Measurements from ENCODE around the gene MTMR2. TPM values are rescaled to one million over a fixed set of nuclear protein-coding genes. Genes with fewer than 3 reads are reported as not detected.
"Not testable (repeated sequence)": the region's sequence is repeated elsewhere in the genome, so short reads cannot be mapped to it uniquely, and the experiment has no call there.

Gene MTMR2
- total RNA-seq, 1 donor from 2014 or later, result 14.7 TPM

DNA sequence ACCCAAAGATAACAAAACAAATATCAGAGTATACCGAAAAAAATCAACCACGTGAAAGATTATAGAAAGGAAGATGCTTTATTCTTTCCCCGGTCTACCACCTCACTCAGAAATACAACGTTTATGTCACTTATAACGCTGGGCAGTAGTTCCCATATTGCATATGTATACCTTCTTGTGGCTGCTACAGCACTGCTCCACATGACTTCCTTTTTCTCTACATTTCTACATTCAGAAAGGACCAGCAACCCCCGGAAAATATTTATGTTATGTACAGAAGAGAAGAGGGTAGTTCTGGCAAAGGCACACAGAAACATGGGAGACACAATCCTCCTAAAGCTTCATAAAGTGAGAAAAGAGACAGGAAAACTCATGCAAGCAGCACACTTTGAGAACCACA is 56.8 kb downstream of the MTMR2 start:
- Histone ChIP-seq H3K9me3 (no peaks in the 10 kb centered on the region), H3K4me3 (no peak overlapping the region), H3K4me1 (no peaks in the 10 kb centered on the region), H3K27ac (no peak overlapping the region), H3K27me3 (no peaks in the 10 kb centered on the region), H3K36me3 (peaks cover 0 to 7% of the 10 kb centered on the region in 2 donors)
- intact Hi-C loops (cut with DNase I), result no loop called here
- TF ChIP-seq, protein P1, sequence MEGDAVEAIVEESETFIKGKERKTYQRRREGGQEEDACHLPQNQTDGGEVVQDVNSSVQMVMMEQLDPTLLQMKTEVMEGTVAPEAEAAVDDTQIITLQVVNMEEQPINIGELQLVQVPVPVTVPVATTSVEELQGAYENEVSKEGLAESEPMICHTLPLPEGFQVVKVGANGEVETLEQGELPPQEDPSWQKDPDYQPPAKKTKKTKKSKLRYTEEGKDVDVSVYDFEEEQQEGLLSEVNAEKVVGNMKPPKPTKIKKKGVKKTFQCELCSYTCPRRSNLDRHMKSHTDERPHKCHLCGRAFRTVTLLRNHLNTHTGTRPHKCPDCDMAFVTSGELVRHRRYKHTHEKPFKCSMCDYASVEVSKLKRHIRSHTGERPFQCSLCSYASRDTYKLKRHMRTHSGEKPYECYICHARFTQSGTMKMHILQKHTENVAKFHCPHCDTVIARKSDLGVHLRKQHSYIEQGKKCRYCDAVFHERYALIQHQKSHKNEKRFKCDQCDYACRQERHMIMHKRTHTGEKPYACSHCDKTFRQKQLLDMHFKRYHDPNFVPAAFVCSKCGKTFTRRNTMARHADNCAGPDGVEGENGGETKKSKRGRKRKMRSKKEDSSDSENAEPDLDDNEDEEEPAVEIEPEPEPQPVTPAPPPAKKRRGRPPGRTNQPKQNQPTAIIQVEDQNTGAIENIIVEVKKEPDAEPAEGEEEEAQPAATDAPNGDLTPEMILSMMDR (IDR thresholded peaks at IDR 0.05), result no peak
- no peak for DNase-seq (ENCODE audit: low spot score in 2 of 2)

DNA sequence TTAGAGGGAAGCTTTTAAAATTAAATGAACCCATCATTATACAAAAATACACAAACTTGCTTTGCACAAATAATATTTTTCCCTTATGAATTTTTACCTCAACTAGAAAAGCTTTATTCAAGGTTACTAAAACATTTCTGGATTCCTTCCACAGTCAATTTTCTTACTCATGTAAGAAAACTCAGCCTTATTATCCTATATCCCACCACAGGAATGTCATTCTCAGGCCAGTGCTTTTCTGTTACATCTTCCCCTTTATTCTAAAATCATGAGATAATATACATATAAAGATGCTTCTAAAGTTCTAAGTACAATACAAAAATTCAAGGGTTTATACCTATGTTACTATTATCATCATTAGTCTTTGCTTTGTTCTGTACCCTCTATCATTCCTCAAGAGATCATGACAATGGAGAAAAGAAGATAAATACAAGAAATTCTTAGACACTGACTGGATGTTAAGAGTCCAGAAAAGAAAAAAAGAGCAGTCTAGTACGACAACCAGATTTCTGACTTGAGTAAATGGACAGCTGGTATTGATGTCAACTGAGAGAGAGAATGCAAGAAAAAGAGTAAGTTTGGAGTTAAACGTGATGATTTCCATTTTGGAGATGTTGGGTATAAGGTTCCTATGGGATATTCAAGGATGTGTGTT is 60.3 kb downstream of the MTMR2 start:
- TF ChIP-seq, protein P1 (IDR thresholded peaks at IDR 0.05), result no peak
- intact Hi-C loops (cut with DNase I), result no loop called here
- H3K36me3 ChIP-seq, result peaks cover 8 to 26% of the 10 kb centered on the region in 2 donors
- no peak overlapping the region for H3K27ac ChIP-seq
- no peaks in the 10 kb centered on the region for H3K27me3 ChIP-seq
- no peak overlapping the region for H3K4me3 ChIP-seq
- no peaks in the 10 kb centered on the region for H3K9me3 ChIP-seq
- DNase-seq (ENCODE audit: low spot score in 2 of 2), result no peak
- no peaks in the 10 kb centered on the region for H3K4me1 ChIP-seq

DNA sequence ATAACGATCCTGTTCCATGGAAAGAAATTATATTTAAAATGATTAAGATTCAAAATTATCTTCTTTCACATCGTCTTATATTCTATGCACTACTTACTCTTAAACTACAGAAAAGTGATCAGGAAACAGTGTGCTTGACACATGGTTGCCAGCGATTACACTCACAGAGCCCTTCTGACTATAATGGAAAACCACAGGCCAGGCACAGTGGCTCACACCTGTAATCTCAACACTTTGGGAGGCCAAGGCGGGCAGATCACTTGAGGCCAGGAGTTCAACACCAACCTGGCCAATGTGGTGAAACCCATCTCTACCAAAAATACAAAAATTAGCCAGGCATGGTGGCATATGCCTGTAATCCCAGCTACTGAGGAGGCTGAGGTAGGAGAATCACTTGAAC is 63.9 kb downstream of the MTMR2 start:
- intact Hi-C loops (cut with DNase I); H3K27ac ChIP-seq: not testable (repeated sequence)
- peaks cover 10 to 50% of the 10 kb centered on the region in 2 donors for H3K36me3 ChIP-seq

DNA sequence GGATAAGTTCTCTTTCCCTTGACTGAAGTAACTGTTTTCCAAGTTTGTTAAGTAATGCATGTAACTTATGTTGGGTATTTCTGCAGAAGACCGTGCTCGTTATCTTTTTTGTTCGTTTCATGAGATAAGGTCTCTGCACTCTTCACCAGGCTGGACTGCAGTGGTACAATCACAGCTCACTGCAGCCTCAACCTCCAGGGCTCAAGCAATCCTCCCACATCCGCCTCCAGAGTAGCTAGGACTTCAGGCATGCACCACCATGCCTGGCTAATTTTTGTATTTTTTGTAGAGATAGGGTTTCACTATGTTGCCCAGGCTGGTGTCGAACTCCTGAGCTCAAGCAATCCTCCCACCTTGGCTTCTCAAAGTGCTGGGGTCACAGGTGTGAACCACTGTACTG is 69.5 kb downstream of the MTMR2 start:
- intact Hi-C loops (cut with DNase I), result loop anchor here (5.0 kb wide), 1 partner anchor 68 kb away; the partner anchor contains the start of gene MTMR2
- H3K27me3 ChIP-seq; H3K27ac ChIP-seq; H3K4me1 ChIP-seq; H3K9me3 ChIP-seq; DNase-seq (ENCODE audit: low spot score in 2 of 2); H3K4me3 ChIP-seq: not testable (repeated sequence)
- peaks cover 9 to 39% of the 10 kb centered on the region in 2 donors for H3K36me3 ChIP-seq

More for the DNA sequence above, 63.9 kb downstream of the MTMR2 start:
- H3K4me3 ChIP-seq; H3K9me3 ChIP-seq; H3K27me3 ChIP-seq; DNase-seq (ENCODE audit: low spot score in 2 of 2); H3K4me1 ChIP-seq: not testable (repeated sequence)

DNA sequence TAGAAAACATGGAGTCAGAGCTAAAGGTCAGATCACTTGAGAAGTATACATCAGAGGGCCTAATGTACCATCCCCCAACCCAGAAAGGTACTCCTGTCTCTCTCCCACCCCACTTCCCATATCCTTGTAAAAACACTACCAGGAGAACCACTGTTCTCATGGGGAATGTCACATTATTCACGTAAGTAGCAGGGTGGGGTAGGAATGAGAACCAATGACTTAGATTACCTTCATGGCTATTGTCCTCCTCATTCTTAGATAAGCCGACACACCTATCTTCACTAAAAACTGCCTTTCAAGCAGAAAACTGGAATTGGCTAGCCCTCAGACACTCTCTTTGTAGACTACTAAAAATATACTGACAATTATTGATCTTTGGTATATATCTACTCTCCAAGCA is 70.0 kb downstream of the MTMR2 start:
- TF ChIP-seq, protein P1 (IDR thresholded peaks at IDR 0.05), result no peak
- H3K4me1 ChIP-seq, result peaks cover 0 to 4% of the 10 kb centered on the region in 2 donors
- H3K27me3 ChIP-seq, result no peaks in the 10 kb centered on the region
- no peak overlapping the region for H3K27ac ChIP-seq
- no peaks in the 10 kb centered on the region for H3K9me3 ChIP-seq
- intact Hi-C loops (cut with DNase I), result loop anchor here (5.0 kb wide), 1 partner anchor 68 kb away; the partner anchor contains the start of gene MTMR2
- no peak overlapping the region for H3K4me3 ChIP-seq
- H3K36me3 ChIP-seq, result peaks cover 9 to 36% of the 10 kb centered on the region in 2 donors
- DNase-seq (ENCODE audit: low spot score in 2 of 2), result no peak

DNA sequence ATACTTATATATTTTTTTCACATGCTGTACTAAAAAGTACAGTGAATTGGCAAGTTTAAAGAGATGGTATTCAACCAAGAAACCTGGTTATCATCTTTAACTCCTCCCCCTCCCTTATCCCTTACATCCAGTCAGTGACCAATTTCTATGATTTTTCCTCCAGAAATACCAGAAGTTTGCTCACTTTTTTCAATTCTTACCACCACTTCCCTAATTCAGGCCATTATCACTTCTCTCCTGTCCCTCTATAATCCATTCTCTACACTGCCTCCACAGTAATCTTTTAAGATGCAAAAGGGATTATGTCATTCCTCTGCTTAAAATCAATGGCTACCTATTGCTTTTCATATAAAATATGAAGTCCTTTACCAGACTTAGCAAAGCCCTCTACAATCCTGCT is 70.8 kb downstream of the MTMR2 start:
- H3K4me1 ChIP-seq, result peaks cover 0 to 4% of the 10 kb centered on the region in 2 donors

More for the DNA sequence above, 70.8 kb downstream of the MTMR2 start:
- Histone ChIP-seq H3K4me3 (no peak overlapping the region), H3K27ac (no peak overlapping the region), H3K27me3 (no peaks in the 10 kb centered on the region), H3K9me3 (no peaks in the 10 kb centered on the region), H3K36me3 (peaks cover 9 to 36% of the 10 kb centered on the region in 2 donors)
- intact Hi-C loops (cut with DNase I), result loop anchor here (5.0 kb wide), 1 partner anchor 69 kb away; the partner anchor contains the start of gene MTMR2
- TF ChIP-seq, protein P1 (IDR thresholded peaks at IDR 0.05), result no peak
- DNase-seq (ENCODE audit: low spot score in 2 of 2), result no peak
